RCC 7860 (cell line): ENCODE data around the gene SLC25A51.
"Not testable (repeated sequence)": the region's sequence is repeated elsewhere in the genome, so short reads cannot be mapped to it uniquely, and the experiment has no call there.

Source experiments
- DNase-seq: peaks from one replicate; pipeline ENCODE4 v3.0.0-alpha.2; 2015; ENCODE audit warnings: low spot score
- FAIRE-seq: peaks from 2 replicates; lab custom pipeline; 2012; peaks lifted over from hg19 to GRCh38; lab: Jason Lieb, UNC

The SLC25A51 gene

DNA sequence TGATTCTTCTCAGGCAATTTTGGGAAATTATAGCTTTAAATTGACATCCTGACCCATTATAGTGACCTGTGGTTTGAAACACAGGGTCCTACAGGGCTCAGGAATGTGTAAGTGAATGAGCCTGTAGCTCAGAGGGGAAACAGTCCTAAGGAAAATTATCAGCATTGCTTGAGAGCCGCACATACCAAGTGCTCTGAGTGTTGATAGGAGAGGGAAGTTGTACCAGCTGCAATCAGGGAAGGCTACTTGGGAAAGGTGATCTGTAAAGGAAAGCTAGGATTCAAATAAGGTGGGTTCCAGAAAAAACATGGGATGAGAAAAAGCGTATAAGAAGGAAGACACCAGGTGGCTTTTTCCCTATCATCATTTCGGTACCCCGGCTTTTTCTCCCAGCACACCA, 4.4 kb upstream of the SLC25A51 start:
- DNase-seq: no peak
- FAIRE-seq: no peak

DNA sequence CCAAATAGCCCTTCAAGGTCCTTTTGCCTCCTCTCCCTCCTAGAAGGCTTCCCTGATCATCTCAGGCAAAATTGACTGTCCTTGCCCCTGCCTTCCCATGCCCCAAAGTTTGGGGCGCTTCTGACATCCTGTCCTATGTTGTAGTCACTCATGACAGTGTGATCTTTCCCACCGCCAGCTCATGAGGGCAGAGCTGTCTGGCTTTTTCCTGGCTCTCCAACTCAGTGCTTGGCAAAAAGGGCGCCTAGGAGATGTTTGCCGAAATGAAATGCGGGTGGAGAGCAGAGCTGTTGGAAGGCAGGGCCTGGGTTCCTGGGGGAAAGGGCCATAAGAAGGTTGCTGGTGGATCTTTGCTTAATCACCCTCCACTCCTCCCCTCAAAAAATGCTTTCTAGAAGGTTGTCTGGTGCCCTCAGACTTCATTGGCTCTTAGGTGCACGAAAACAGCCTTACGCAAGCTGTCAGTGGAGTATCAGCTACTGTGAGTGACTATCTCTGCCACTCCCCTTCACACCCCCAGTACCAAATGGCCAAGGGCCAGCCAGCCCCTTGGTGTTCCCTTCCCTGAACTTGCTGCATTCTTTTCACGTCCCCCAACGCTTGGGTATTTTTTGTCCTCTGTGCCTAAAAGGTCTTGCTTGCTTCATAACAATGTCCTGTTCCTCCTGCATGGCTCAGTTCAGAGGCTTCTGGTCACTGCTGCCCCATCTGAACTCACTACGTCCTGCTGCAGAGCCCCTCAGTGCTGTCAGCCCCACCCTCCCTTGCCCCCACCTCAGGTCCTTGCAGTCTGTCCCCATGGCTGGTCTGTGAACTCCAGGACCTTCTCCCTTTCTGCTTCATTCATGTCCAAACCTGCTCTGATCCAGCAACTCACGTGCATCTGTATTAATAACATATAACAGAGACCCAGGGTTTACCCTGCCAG, 2.6 kb upstream of the SLC25A51 start:
- FAIRE-seq: no peak

DNA sequence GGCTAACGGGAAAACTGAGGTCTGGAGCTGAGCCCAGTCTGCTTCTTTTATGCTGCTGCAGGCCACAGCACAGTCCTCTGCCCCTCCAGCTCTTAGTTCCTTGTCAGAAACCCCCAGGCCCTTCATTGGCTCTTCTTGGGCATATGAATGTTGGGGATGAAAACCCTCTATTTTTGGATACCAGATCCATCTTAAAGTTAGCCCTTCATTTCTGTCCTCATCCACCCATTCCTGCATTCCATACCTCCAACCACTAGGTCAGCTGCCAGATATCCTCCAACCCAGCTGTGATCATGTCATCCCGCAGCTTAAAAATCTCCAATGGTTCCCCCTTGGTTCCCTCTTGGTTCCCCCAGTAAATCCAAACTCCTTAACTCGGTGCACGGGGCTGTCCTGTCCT, 1.8 kb upstream of the SLC25A51 start:
- DNase-seq (no peak), FAIRE-seq (no peak)

More for the DNA sequence above, 2.6 kb upstream of the SLC25A51 start:
- DNase-seq: no peak

- FAIRE-seq (no peak), DNase-seq (no peak)
These were observed 1.2 kb upstream of the SLC25A51 start for GRCh38 chr9:37905131-37905505.

- no peak for DNase-seq
- no peak for FAIRE-seq
These were observed 661 bp upstream of the SLC25A51 start for GRCh38 chr9:37904445-37905130.

GRCh38 chr9:37902796-37903646, 906 bp downstream of the SLC25A51 start:
- no peak for FAIRE-seq

GRCh38 chr9:37902131-37902530, 1.8 kb downstream of the SLC25A51 start:
- FAIRE-seq (no peak), DNase-seq (no peak)

More at GRCh38 chr9:37902796-37903646, 906 bp downstream of the SLC25A51 start:
- peak; percentile 24 for DNase-seq

DNA sequence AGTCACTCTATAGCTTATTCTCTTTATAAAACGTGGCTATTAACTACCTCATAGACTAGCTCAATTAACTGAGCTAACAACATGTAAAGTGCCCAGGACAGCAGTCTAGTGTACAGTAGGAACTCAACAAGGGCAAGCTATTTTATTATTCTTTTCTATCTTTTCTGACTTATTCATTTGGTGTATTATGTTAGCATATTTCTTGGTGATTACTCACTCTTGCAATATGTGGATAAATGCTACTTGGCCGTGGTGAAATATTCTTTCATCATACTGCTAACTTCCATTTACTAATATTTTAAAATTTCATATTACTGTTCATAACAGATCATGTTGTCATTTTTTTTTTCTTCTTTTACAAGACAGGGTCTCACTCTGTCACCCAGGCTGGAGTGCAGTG, 4.9 kb downstream of the SLC25A51 start:
- DNase-seq: no peak
- no peak for FAIRE-seq

DNA sequence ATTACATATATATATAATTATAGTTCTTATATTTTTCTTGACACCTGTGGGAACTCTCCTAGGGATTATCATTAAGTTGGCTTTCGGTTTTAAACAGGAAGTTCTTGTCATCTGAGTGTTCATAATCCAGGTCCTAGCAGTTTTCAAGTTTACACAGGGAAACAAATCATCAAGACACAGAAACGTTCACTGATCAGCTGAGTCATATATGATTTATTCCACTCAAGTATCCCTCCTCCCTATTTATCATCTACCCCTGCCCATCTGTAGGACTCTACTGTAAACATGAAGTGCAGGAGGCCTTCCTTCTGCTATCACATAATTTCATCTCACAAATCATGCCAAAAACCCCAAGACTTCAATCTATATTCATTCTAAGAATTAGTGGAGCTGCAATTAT, 6.3 kb downstream of the SLC25A51 start:
- DNase-seq: no peak
- FAIRE-seq: no peak

- FAIRE-seq (no peak), DNase-seq (no peak)
These were observed 11.9 kb downstream of the SLC25A51 start for GRCh38 chr9:37892063-37892462.

DNA sequence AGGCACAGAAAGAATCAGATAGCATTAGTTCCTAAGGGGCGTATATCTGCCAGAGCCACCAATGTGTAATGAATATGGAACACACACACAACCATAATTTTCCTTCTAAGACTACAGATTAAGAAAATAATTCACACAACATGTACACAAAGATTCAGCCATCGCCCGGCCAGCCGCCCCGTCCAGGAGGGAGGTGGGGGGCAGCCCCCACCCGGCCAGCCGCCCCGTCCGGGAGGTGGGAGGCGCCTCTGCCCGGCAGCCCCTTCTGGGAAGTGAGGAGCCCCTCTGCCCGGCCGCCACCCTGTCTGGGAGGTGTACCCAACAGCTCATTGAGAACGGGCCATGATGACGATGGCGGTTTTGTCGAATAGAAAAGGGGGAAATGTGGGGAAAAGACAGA, 12.9 kb downstream of the SLC25A51 start:
- FAIRE-seq, DNase-seq: not testable (repeated sequence)

- FAIRE-seq (no peak), DNase-seq (no peak)
These were observed 14.4 kb downstream of the SLC25A51 start for GRCh38 chr9:37889536-37889935.

DNA sequence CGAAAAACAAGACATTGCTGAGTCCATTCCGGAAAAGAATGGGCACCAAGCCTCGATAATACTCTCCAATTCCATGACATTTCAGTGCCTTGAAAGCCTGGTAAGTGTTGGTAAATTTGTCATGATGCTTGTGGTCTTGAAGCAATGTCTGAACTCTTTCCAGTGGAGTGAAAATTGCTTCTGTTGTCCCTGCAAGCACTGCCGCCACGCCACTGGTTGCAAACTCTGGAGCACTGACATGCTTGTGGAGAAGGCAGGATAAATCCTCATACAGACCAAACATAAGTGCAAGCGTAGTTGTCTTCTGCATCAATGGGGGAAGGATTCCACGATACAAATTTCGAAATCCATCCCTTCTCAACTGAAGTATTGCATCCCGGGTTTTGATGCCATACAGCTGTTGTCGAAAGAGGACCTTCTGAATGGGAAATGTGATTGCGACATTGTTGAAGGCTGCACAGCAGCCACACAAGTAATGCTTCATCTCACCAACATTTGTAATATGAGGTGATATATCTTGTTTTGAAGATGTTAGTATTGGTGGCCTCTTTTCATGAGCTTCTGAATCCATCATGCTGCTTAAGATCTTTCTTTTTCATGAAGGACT, 15.8 kb downstream of the SLC25A51 start:
- not testable (repeated sequence) for FAIRE-seq, DNase-seq

GRCh38 chr9:37880916-37881479, 22.9 kb downstream of the SLC25A51 start:
- DNase-seq: no peak
- FAIRE-seq: no peak

- FAIRE-seq (no peak), DNase-seq (no peak)
These were observed 27.6 kb downstream of the SLC25A51 start for GRCh38 chr9:37876376-37876775.

DNA sequence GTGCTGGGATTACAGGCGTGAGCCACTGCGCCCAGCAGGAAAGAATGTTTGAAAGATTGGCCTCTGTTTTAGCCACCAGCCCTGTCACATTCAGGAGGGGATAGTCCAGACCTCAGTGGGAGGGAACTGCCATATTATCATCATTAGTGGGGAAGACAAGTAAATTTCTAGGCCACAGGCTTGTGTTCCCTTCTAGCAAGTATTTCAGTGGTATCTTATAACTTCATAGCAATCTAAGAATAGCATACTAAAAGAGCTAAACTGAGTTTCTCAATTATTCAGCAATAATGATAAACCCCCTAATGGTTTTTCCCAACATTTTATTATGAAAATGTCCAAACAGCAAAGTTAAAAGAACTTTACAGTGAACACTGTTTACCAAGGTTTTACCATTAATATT, 30.0 kb downstream of the SLC25A51 start:
- FAIRE-seq: no peak

GRCh38 chr9:37870799-37871176, 33.1 kb downstream of the SLC25A51 start:
- FAIRE-seq: no peak
- no peak for DNase-seq

More for the DNA sequence above, 30.0 kb downstream of the SLC25A51 start:
- no peak for DNase-seq

DNA sequence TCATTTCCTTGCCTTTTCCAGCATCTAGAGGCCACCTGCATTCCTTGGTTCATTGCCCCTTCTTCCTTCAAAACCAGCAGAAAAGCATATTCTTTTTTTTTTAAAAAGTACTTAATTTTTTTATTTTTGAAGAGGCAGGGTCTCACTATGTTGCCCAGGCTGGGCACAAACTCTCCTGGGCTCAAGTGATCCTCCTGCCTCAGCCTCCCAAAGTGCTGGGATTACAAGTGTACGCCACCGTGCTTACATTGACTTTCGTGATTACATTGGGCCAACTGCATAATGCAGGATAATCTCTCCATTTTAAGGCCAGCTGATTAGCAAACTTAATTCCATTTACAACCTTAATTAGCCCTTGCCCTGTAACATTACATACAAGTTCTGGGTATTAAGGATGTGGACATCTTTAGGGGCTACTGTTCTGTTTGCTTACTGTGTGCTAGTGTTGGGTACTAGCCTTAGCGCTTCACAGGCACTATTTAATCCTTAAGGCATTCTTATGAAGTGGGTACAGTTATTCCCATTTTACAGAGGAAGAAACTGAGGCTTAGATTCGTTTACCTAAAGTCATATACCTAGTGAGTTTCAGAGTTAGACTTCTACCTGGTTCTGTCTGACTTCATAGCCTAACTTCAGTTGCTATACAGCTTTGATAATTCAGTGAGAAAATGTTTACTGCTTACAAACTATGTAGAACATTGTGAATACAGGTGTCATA, 33.7 kb downstream of the SLC25A51 start:
- FAIRE-seq (no peak), DNase-seq (no peak)

GRCh38 chr9:37862530-37862929, 41.4 kb downstream of the SLC25A51 start:
- FAIRE-seq: no peak
- DNase-seq: no peak

- DNase-seq: no peak
- FAIRE-seq: no peak
These were observed 44.9 kb downstream of the SLC25A51 start for GRCh38 chr9:37859043-37859442.
